GM12878 (cell line): ENCODE data around the gene ZBTB49. TPM values are rescaled to one million over a fixed set of nuclear protein-coding genes. Genes with fewer than 3 reads are reported as not detected.

ENCODE experiments used
- ATAC-seq: fragments of 200-7000 bp; cut with Tn5 transposase; 3 replicates; pipeline ENCODE4 v1.9.1; 2020; ENCODE audit warnings: mild to moderate bottlenecking, moderate library complexity
- BruUV-seq: library from RNA; stranded (reverse); fragments of 400-500 nt; replicated peaks from 2 replicates; lab custom pipeline; 2021; lab: Mats Ljungman, UMichigan
- CTCF ChIA-PET: fragments of 300-600 bp; sonication (Branson Sonifier 250); formaldehyde crosslinking; extraction: SDS; loops from one replicate; lab custom pipeline; 2021; ENCODE audit warnings: inconsistent platforms; lab: Yijun Ruan, JAX
- POLR2A ChIA-PET: fragments of 350-600 bp; formaldehyde crosslinking; extraction: SDS; loops from one replicate; lab custom pipeline; 2021; ENCODE audit warnings: inconsistent platforms; lab: Charles Lee
- RAD21 ChIA-PET: fragments of 300-600 bp; sonication (Branson Sonifier 250); formaldehyde crosslinking; loops from one replicate; lab custom pipeline; 2023; ENCODE audit warnings: antibody characterized with exemption; ENCODE audit not compliant: unreplicated experiment; lab: Charles Lee
- SMC1A ChIA-PET: fragments of 300-600 bp; sonication (Branson Sonifier 250); formaldehyde crosslinking; loops from one replicate; lab custom pipeline; 2023; ENCODE audit not compliant: unreplicated experiment, uncharacterized antibody; lab: Charles Lee
- DNase-seq: peaks from one replicate; pipeline ENCODE4 v3.0.0-alpha.2; 2011; ENCODE audit warnings: low read depth, low spot score
- FAIRE-seq: peaks from 3 replicates; lab custom pipeline; 2011; peaks lifted over from hg19 to GRCh38; lab: Jason Lieb, UNC
- H2AFZ ChIP-seq: 2 replicates; pipeline ENCODE4 v1.6.0; 2011; ENCODE audit warnings: low read depth, low read length, control low read depth; ENCODE audit not compliant: control insufficient read depth
- H3K27ac ChIP-seq: 2 replicates; pipeline ENCODE4 v1.5.1; 2011; ENCODE audit warnings: control low read depth; ENCODE audit not compliant: control insufficient read depth, insufficient read depth
- H3K27me3 ChIP-seq, 2 experiments: replicated peaks in 1 of 2; 2 replicates each; pipeline versions ENCODE4 v1.6.0 to v1.6.1; 2011; ENCODE audit warnings: low read length in 1 of 2; ENCODE audit not compliant: control insufficient read depth in 2 of 2, insufficient read depth in 2 of 2
- H3K36me3 ChIP-seq, 2 experiments: 2 replicates each; pipeline ENCODE4 v1.5.1; 2011; ENCODE audit warnings: low read length in 1 of 2; ENCODE audit not compliant: control insufficient read depth in 2 of 2, insufficient read depth in 2 of 2
- H3K4me1 ChIP-seq: 2 replicates; pipeline ENCODE4 v1.6.1; 2011; ENCODE audit warnings: mild to moderate bottlenecking, low read length, moderate library complexity, mixed read lengths; ENCODE audit not compliant: control insufficient read depth, insufficient read depth
- H3K4me2 ChIP-seq: 2 replicates; pipeline ENCODE4 v1.6.0; 2011; ENCODE audit warnings: control low read depth; ENCODE audit not compliant: control insufficient read depth, insufficient read depth
- H3K4me3 ChIP-seq: fragments of 200-600 bp; sonication (generic); 2 replicates; pipeline ENCODE4 v1.5.1; 2016
- H3K79me2 ChIP-seq: 2 replicates; pipeline ENCODE4 v1.6.0; 2011; ENCODE audit warnings: low read length; ENCODE audit not compliant: control insufficient read depth, insufficient read depth
- H3K9ac ChIP-seq: 2 replicates; pipeline ENCODE4 v1.8.0; 2011; ENCODE audit warnings: low read length, control low read depth, mixed read lengths; ENCODE audit not compliant: control insufficient read depth, insufficient read depth
- H3K9me3 ChIP-seq: replicated peaks from 3 replicates; pipeline ENCODE4 v1.5.1; 2011; ENCODE audit warnings: mild to moderate bottlenecking, low read length; ENCODE audit not compliant: control insufficient read depth, insufficient read depth
- H4K20me1 ChIP-seq: 2 replicates; pipeline ENCODE4 v1.6.0; 2011; ENCODE audit not compliant: control insufficient read depth, insufficient read depth
- EZH2 ChIP-seq: IDR thresholded peaks from 2 replicates; pipeline ENCODE4 v1.6.1; 2012; ENCODE audit warnings: low read depth, mild to moderate bottlenecking, control low read depth, inconsistent platforms, low read length, borderline replicate concordance; ENCODE audit not compliant: control insufficient read depth
- MEF2B ChIP-seq: fragments of 450-650 bp; IDR thresholded peaks from 2 replicates; pipeline ENCODE4 v1.6.1; 2018; ENCODE audit warnings: mild to moderate bottlenecking, moderate library complexity; ENCODE audit not compliant: partially characterized antibody, poor library complexity, severe bottlenecking
- YBX1 ChIP-seq: fragments of 450-650 bp; IDR thresholded peaks from 2 replicates; pipeline ENCODE4 v1.6.1; 2016; ENCODE audit warnings: antibody characterized with exemption
- ZNF24 ChIP-seq: fragments of 450-650 bp; IDR thresholded peaks from 2 replicates; pipeline ENCODE4 v1.6.1; 2017; ENCODE audit warnings: antibody characterized with exemption, mild to moderate bottlenecking
- WGBS: methylation state at CpG from one replicate; pipeline ENCODE4 v1.1.6; 2016; ENCODE audit warnings: low lambda C conversion rate; ENCODE audit not compliant: insufficient replicate concordance, insufficient coverage; ENCODE audit errors: missing lambda C conversion rate; 5-methylcytosine and 5-hydroxymethylcytosine counted together
- in situ Hi-C: fragments of 300-500 bp; cut with MboI; formaldehyde crosslinking; loops from 9 replicates; pipeline ENCODE4 v1.14.3; 2018; ENCODE audit warnings: mixed read lengths
- intact Hi-C: fragments of 100-400 bp; cut with micrococcal nuclease; formaldehyde crosslinking; loops from one replicate; pipeline ENCODE4 v1.14.2; 2022; ENCODE audit not compliant: unreplicated experiment
- polyA plus RNA-seq, 11 experiments: library from polyadenylated mRNA; depleted of rRNA in 4 of 11; unstranded in 6 of 11; stranded (reverse) in 5 of 11; fragments of >200 nt; fragmentation: Nextera tagmentation in 4 of 11; fragmentation: Illumina TruSeq in 1 of 11; extraction: Ambion mirVana in 4 of 11; extraction: Trizol in 1 of 11; gene quantifications; 1 replicate in 1 of 11; 2 replicates in 10 of 11; pipeline versions ENCODE4 v1.2.1 to v1.2.3, GENCODE V29; 2011 to 2016; ENCODE audit warnings: inconsistent platforms in 2 of 11, missing spikeins in 2 of 11, low read depth in 1 of 11
- total RNA-seq, 4 experiments: library from RNA; depleted of rRNA in 3 of 4; stranded (reverse); fragments of >200 nt in 3 of 4; fragmentation: Illumina TruSeq in 1 of 4; extraction: Trizol in 1 of 4; gene quantifications; 2 replicates each; pipeline versions ENCODE4 v1.2.1 to v1.2.3, GENCODE V29; 2013 to 2021
- TF ChIP-seq, protein P1 (sequence below): fragments of 450-650 bp; formaldehyde crosslinking; IDR thresholded peaks from 2 replicates; pipeline ENCODE4 v1.5.0; 2022; ENCODE audit warnings: mild to moderate bottlenecking, missing genetic modification characterization
- TF ChIP-seq, protein P2 (sequence below): IDR thresholded peaks from 2 replicates; pipeline ENCODE4 v1.6.1; 2011; ENCODE audit warnings: mild to moderate bottlenecking, low read depth, low read length, moderate library complexity; ENCODE audit not compliant: insufficient replicate concordance
- TF ChIP-seq, protein P3 (sequence below): fragments of 450-650 bp; IDR thresholded peaks from 2 replicates; pipeline ENCODE4 v1.6.1; 2017; ENCODE audit warnings: low read depth, mild to moderate bottlenecking, moderate library complexity
- TF ChIP-seq, protein P4 (sequence below): fragments of 150-350 bp; IDR thresholded peaks from 2 replicates; pipeline ENCODE4 v1.6.1; 2014; ENCODE audit warnings: mild to moderate bottlenecking, low read depth, low read length
- TF ChIP-seq, protein P5 (sequence below): fragments of 450-650 bp; IDR thresholded peaks from 2 replicates; pipeline ENCODE4 v1.6.1; 2017; ENCODE audit warnings: mild to moderate bottlenecking, moderate library complexity

ZBTB49 gene
- total and polyA plus RNA-seq, 10 of the 15 experiments (the other 5 are each of a cell fraction or from before 2014, with no cell fraction given) = 0.37 to 4.8 (median 4.1) TPM

DNA sequence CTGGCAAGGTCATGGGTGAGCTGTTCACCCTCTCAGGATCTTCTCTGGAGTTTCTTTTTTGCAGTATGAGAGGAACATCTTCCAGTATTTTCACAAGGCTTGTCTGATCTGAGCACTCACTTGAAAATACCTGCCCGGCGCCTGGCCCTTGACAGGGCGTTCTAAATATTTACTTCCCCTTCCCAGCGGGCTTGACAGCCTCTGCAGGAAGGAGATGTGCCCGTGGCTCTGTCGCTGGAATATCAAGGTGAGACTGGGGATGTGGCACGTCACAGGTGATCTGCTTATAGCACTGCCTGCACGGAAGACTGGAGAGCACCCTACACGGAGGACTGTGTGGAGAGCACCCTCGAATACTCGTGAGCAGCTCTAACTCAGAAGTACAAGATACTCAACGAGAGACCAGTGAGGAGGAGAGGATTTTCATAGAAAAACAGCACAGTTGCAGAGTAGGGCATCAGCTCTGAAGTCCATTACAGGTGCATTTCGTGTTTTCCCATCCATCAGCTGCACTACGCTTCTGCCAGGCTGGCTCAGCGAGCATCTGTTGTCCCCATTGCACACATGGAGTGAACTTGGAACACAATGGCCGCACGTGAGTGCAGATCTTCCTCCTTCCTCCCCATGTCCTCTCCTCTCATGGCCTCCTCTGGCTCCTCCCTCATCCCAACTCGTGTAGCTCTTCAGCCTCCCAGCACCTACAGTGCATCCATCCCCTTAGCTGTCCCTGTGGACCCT lies 32.1 kb downstream of the ZBTB49 start:
- CTCF ChIA-PET = no interaction called here
- Histone ChIP-seq H3K4me2 (no peak overlapping the region), H3K4me1 (no peaks in the 10 kb centered on the region), H2AFZ (no peak overlapping the region), H4K20me1 (no peaks in the 10 kb centered on the region), H3K4me3 (no peak overlapping the region), H3K79me2 (no peaks in the 10 kb centered on the region), H3K9ac (no peak overlapping the region), H3K36me3 (peaks cover 0 to 2% of the 10 kb centered on the region in 2 experiments; a peak in 2 of 4 replicates), H3K27me3 (no peaks in the 10 kb centered on the region), H3K27ac (no peak overlapping the region), H3K9me3 (no peaks in the 10 kb centered on the region)
- in situ Hi-C loops (no loop called here), intact Hi-C loops (no loop called here)
- no TSS peak for BruUV-seq
- TF ChIP-seq, protein P1, sequence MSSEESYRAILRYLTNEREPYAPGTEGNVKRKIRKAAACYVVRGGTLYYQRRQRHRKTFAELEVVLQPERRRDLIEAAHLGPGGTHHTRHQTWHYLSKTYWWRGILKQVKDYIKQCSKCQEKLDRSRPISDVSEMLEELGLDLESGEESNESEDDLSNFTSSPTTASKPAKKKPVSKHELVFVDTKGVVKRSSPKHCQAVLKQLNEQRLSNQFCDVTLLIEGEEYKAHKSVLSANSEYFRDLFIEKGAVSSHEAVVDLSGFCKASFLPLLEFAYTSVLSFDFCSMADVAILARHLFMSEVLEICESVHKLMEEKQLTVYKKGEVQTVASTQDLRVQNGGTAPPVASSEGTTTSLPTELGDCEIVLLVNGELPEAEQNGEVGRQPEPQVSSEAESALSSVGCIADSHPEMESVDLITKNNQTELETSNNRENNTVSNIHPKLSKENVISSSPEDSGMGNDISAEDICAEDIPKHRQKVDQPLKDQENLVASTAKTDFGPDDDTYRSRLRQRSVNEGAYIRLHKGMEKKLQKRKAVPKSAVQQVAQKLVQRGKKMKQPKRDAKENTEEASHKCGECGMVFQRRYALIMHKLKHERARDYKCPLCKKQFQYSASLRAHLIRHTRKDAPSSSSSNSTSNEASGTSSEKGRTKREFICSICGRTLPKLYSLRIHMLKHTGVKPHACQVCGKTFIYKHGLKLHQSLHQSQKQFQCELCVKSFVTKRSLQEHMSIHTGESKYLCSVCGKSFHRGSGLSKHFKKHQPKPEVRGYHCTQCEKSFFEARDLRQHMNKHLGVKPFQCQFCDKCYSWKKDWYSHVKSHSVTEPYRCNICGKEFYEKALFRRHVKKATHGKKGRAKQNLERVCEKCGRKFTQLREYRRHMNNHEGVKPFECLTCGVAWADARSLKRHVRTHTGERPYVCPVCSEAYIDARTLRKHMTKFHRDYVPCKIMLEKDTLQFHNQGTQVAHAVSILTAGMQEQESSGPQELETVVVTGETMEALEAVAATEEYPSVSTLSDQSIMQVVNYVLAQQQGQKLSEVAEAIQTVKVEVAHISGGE (CRISPR knock-in tag) = no peak
- TF ChIP-seq YBX1 (no peak), MEF2B (no peak), ZNF24 (no peak), EZH2 (no peak)
- TF ChIP-seq, protein P2, sequence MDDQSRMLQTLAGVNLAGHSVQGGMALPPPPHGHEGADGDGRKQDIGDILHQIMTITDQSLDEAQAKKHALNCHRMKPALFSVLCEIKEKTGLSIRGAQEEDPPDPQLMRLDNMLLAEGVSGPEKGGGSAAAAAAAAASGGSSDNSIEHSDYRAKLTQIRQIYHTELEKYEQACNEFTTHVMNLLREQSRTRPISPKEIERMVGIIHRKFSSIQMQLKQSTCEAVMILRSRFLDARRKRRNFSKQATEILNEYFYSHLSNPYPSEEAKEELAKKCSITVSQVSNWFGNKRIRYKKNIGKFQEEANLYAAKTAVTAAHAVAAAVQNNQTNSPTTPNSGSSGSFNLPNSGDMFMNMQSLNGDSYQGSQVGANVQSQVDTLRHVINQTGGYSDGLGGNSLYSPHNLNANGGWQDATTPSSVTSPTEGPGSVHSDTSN = no peak
- TF ChIP-seq, protein P3, sequence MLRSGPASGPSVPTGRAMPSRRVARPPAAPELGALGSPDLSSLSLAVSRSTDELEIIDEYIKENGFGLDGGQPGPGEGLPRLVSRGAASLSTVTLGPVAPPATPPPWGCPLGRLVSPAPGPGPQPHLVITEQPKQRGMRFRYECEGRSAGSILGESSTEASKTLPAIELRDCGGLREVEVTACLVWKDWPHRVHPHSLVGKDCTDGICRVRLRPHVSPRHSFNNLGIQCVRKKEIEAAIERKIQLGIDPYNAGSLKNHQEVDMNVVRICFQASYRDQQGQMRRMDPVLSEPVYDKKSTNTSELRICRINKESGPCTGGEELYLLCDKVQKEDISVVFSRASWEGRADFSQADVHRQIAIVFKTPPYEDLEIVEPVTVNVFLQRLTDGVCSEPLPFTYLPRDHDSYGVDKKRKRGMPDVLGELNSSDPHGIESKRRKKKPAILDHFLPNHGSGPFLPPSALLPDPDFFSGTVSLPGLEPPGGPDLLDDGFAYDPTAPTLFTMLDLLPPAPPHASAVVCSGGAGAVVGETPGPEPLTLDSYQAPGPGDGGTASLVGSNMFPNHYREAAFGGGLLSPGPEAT = no peak
- TF ChIP-seq, protein P4, sequence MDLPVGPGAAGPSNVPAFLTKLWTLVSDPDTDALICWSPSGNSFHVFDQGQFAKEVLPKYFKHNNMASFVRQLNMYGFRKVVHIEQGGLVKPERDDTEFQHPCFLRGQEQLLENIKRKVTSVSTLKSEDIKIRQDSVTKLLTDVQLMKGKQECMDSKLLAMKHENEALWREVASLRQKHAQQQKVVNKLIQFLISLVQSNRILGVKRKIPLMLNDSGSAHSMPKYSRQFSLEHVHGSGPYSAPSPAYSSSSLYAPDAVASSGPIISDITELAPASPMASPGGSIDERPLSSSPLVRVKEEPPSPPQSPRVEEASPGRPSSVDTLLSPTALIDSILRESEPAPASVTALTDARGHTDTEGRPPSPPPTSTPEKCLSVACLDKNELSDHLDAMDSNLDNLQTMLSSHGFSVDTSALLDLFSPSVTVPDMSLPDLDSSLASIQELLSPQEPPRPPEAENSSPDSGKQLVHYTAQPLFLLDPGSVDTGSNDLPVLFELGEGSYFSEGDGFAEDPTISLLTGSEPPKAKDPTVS = no peak
- TF ChIP-seq, protein P5, sequence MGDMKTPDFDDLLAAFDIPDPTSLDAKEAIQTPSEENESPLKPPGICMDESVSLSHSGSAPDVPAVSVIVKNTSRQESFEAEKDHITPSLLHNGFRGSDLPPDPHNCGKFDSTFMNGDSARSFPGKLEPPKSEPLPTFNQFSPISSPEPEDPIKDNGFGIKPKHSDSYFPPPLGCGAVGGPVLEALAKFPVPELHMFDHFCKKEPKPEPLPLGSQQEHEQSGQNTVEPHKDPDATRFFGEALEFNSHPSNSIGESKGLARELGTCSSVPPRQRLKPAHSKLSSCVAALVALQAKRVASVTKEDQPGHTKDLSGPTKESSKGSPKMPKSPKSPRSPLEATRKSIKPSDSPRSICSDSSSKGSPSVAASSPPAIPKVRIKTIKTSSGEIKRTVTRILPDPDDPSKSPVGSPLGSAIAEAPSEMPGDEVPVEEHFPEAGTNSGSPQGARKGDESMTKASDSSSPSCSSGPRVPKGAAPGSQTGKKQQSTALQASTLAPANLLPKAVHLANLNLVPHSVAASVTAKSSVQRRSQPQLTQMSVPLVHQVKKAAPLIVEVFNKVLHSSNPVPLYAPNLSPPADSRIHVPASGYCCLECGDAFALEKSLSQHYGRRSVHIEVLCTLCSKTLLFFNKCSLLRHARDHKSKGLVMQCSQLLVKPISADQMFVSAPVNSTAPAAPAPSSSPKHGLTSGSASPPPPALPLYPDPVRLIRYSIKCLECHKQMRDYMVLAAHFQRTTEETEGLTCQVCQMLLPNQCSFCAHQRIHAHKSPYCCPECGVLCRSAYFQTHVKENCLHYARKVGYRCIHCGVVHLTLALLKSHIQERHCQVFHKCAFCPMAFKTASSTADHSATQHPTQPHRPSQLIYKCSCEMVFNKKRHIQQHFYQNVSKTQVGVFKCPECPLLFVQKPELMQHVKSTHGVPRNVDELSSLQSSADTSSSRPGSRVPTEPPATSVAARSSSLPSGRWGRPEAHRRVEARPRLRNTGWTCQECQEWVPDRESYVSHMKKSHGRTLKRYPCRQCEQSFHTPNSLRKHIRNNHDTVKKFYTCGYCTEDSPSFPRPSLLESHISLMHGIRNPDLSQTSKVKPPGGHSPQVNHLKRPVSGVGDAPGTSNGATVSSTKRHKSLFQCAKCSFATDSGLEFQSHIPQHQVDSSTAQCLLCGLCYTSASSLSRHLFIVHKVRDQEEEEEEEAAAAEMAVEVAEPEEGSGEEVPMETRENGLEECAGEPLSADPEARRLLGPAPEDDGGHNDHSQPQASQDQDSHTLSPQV = no peak
- WGBS = 84% methylated on average over 18 of the region's 18 CpGs
- POLR2A ChIA-PET = no interaction called here
- DNase-seq (no peak), FAIRE-seq (no peak), ATAC-seq (no peak)
- RAD21 ChIA-PET = no interaction called here
- SMC1A ChIA-PET = no interaction called here
